AG09319 (cell line): ENCODE data around the gene INAFM1.

ENCODE experiments used
- DNase-seq: peaks from one replicate; pipeline ENCODE4 v3.0.0-alpha.2; 2010; ENCODE audit warnings: low read depth; ENCODE audit errors: extremely low read depth
- CTCF ChIP-seq: IDR thresholded peaks from 2 replicates; pipeline ENCODE4 v1.5.1; 2011; ENCODE audit warnings: low read depth, mild to moderate bottlenecking, inconsistent platforms, low read length, moderate library complexity

INAFM1 gene

GRCh38 chr19:47310323-47310722 lies 35.6 kb downstream of the INAFM1 start:
- DNase-seq, result no peak
- no peak for TF ChIP-seq CTCF

DNA sequence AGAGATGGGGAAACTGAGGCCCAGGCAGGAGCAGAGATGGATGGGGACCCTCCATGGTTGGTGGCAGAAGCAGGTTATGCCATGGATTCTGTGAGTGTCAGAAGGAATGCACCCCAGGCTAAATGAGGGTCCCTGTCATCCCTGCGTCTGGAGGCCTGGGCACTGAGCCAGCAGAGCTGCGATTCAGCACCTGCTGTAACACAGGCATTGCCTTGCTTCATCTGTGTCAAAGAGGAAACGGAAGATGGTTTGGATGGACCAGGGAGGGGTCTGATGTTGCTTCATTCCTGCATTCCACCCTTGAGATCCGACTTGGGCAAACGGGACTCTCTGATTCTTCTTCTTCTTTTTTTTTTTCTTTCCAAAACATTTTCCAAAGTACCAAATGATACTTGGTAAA lies 36.1 kb downstream of the INAFM1 start:
- no peak for TF ChIP-seq CTCF
- no peak for DNase-seq

- no peak for DNase-seq
- TF ChIP-seq CTCF, result no peak
Observed at GRCh38 chr19:47312366-47313006, 37.8 kb downstream of the INAFM1 start.

DNA sequence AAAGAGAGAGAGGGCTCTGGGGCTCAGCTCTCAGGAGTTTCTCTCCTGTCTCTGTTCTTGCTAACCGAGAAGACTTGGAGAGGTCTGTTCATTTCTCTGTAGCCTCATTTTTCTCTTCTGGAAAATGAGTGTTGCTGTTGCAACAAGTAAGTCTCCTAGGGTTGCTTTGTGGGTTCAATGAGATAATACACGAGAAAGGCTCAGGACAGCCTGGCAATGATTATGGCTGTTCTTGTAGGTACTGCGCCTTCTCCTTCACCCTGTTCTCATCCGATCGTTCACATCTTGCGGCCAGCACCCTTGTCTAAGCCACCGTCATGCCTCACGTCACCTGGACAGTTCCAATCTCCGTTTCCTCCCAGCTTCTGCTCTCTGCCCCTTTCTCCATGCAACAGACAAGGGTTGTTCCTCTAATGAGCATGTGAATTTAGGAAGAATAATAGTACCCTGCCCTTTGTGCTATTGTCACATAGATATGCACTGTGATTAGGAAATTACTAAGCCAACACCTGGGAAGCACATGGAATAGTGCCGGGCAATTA lies 39.1 kb downstream of the INAFM1 start:
- no peak for TF ChIP-seq CTCF
- no peak for DNase-seq

- TF ChIP-seq CTCF, result no peak
- DNase-seq, result peak; percentile 56
Observed at GRCh38 chr19:47315125-47315821, 40.6 kb downstream of the INAFM1 start.

DNA sequence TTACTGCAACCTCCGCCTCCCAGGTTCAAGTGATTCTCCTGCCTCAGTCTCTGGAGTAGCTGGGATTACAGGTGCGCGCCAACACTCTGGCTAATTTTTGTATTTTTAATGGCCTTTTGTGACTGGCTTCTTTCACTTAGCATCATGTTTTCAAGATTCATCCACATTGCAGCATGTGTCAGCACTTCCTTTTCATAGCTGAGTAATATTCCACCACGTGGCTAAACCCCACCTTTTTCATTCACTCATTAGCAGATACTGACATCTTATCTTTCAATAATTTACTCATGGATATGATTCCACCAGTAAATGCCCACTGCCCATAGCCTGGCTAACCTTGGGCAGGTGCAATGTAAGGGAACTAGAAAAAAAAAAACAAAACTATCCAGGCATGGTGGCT lies 41.8 kb downstream of the INAFM1 start:
- TF ChIP-seq CTCF, result no peak
- DNase-seq, result no peak
